ENCODE data around the gene LHPP.
A peak's percentile ranks its signal among the peaks of the same experiment; 100 is the strongest.

The LHPP gene

DNA sequence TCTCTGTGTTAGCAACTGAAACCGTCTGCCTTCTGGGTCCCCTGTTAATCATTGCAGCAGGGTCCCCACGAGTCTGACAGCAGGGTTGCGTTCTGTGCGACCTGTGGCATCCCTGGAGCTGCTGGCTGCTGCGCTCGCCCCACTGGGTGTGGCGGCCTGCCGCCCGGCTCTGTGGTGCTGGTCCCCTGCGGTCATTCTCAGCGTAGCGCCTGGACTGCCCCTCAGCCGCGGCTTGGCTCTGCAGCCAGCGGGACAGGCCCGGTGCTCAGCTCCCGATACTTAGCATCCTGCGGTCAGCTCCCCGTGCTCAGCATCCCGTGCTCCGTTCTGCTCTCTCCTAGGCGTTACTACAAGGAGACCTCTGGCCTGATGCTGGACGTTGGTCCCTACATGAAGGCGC is 35.0 kb downstream of the LHPP start:
- ATAC-seq, result no peak
- no peak for DNase-seq

DNA sequence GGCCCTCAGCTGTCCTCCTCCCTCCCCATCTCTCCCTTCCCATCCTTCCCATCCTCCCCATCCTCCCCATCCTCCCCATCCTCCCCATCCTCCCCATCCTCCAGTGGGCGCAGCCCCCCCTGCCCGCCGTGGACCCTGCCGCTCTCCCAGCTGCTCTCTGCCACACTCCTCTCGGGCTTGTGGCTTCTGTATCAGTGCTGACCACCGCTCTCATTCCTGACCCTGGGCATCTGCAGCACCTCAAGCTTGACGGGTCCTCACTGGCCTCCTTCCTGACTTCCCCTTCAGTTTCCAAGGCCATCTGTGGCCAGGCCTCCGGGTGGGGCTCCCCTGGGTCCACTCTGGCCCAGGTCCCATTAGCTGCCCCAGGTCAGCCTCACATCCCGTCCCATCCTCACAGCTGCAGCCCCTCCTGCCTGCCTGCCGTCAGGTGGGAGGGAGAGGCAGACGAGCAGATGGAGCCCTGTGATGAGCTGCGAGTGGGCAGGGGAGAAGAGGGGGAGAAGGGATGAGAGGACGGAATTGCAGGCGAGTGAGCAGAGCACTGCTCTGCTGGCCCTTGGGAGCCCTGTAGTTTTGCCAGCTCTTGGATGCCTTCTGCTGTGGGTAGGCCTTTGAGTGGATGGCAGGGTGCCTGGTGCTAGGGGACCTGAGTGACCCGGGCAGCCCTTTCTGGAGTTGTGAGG is 35.7 kb downstream of the LHPP start:
- DNase-seq (no peak), ATAC-seq (no peak)

DNA sequence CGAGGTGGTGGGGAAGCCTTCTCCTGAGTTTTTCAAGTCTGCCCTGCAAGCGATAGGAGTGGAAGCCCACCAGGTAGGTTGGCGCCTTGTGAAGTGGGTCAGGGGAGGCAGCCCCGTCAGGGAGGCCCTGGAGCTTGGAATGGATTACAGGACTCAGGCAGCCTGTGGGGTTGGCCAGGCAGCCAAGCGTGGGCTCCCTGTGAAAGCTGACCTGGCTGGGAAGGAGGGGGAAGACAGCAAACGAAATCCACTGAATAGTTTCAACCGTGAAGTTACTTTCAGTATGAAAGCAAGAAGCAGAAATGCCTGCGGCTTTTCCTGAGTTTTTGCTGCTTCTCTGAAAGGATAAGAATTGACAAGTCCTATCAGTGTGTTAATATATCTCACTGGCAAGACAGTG is 36.4 kb downstream of the LHPP start:
- ATAC-seq (no peak), DNase-seq (no peak)

- no peak for ATAC-seq
- no peak for DNase-seq
Measured at GRCh38 chr10:124500757-124501156, 39.1 kb downstream of the LHPP start.

DNA sequence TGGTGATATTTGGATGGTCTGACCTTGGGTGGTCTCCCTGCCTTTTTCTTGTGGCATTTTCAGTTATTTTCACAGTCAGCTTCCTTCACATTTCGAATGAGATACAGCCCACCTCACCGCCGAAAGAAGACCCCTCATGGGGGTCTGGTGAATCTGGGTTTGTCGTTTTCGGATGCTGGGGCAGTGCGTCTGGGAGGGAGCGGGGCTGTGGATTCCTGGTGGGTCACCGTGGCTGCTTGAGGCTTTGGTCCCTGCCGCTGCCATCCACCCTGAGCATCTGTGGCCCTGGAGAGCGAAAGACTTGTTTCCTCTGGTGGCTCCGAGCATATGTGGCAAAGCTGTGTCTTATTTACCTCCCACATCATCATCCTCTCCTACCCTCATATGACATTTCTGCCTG is 43.1 kb downstream of the LHPP start:
- ATAC-seq (no peak), DNase-seq (no peak)

DNA sequence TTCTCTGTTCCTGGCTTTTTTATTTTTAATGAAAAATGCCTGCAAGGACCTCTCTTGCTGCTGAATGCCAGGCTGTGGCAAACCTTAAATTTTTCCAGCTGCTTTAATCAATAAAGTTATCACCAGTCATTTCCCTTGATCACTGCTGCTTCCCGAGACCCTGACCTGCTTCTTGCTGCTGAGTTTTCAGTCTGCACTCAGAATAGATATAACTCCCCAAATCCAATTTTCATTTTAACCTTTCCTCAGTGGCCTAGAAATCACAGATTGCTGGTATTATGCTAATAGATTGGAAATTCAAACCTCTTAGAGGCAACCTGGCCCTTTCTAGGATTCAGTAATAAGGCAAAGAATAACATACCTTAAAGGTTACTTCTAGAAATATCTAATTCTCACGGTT is 43.7 kb downstream of the LHPP start:
- DNase-seq (no peak), ATAC-seq (no peak)

DNA sequence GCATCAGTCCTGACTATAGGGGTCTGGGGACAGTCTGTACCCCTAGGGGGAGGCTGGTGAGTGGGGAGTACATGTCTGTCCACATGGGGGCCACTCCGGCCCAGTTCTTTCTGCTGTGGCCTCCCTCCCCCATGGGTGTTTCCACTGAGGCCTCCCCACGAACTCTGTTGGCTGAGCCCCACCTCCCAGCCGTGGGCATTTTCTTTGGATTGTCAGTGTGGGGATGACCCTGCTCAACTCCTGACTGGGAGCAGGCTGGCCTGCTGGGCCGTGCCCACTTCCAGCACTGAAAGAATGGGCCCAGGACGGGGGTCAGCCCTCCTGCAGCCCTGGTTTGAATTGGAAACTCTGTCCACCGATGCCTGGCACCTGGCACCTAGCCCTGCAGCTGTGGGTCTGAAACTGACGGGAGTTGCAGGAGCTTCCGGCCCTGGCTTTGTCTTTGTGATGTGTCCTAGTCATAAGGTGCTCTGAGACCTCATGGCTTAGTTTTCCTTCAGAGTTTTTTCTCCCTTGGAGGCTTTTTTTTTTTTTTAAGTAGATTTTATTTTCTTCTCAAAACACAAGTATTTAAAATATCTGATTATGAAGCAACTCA is 46.5 kb downstream of the LHPP start:
- ATAC-seq, result no peak

DNA sequence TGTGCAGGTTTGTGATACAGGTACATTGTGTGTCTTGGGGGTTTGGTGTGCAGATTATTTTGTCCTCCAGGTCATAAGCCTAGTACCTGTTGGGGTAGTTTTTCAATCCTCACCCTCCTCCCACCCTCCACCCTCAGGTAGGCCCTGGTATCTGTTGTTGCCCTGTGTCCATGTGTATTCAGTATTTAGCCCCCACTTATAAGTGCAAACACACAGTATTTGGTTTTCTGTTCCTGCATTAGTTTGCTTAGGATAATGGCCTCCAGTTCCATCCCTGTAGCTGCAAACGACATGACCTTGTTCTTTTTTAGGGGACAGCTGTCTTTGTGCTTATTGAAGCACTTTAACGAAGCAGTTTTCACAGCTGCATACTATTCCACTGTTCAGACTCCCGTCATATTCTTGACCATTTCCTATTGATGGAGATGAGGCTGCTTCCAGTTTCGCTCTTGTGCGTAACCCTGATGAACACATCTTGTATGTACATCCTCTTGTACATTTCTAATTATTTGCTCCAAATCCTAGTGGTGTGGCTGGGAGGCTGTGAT is 47.4 kb downstream of the LHPP start:
- ATAC-seq (no peak), DNase-seq (no peak)

More for the DNA sequence above, 46.5 kb downstream of the LHPP start:
- DNase-seq, result no peak

- ATAC-seq (no peak), DNase-seq (no peak)
Measured at GRCh38 chr10:124509880-124510632, 48.4 kb downstream of the LHPP start.

GRCh38 chr10:124510759-124511158 is 49.1 kb downstream of the LHPP start:
- no peak for DNase-seq
- no peak for ATAC-seq

GRCh38 chr10:124511205-124512039 is 49.8 kb downstream of the LHPP start:
- DNase-seq (no peak), ATAC-seq (peak; percentile 55)

DNA sequence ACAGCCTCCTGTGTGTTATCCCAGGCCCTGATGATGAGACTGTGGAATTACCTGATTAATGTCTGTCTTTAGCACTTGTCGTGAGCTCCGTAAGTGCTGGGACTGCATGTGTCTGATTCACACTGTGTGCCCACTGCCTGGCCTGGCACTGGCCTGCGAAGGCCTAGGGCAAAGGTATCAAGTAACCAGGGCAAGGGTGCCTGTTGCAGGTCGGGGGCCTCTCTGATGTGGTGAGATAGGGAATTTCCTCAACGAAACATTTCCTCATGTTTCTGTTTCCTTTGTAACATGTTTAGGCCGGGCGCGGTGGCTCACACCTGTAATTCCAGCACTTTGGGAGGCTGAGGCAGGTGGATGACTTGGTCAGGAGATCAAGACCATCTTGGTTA is 50.4 kb downstream of the LHPP start:
- DNase-seq (no peak), ATAC-seq (no peak)

DNA sequence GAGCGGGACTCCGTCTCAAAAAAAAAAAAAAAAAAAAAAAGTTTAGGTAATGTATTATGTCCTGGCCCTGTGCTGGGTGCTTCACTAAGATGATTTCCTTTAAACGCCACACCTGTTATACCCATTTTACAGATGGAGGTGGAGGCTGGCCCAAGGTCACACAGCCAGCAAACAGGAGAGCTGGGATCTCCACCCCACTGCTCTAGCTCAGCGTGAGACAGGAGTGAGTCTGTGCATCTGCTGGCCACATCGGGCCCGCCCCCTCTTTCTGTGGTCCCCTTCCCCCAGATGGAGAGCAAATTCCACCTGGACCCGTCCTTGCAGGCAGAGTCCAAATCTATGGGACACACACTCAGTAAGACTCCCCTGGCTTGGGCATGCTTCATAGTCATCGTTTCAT is 51.0 kb downstream of the LHPP start:
- DNase-seq, result no peak
- no peak for ATAC-seq

DNA sequence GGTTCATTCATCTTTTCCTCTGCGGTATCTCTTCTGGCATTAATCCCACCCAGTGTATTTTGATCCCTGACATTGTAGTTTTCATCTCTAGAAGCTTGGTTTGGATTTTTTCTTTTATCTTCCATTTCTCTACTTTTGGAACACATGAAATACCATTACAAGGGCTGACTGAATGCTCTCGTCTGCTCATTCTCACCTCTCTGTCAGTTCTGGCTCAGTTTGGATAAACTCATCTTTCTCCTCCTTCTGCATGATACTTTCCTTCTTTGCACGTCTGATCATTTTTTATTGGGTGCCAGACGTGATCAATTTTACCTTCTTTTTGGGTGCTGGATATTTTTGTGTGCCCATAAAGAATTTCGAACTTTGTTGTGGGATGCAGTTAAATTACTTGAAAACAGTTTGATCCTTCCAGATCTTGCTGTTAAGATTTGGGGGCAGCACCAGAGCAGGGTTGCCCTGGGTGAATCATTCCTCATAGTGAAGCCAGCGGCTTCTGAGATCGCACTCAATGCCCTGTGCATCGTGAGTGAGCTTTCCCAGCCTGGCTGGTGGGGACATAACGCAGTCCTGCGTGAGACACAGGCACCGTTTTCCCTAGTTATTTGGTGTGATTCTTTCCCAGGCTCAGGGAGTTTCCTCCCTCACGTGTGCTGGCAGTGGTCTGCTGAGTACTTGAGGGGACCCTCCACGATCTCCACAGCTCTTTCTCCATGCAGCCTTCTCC is 53.8 kb downstream of the LHPP start:
- ATAC-seq (no peak), DNase-seq (no peak)

- DNase-seq, result no peak
Measured at GRCh38 chr10:124516181-124516580, 54.6 kb downstream of the LHPP start.

GRCh38 chr10:124516746-124517397 is 55.2 kb downstream of the LHPP start:
- no peak for ATAC-seq
- DNase-seq, result no peak

More at GRCh38 chr10:124516181-124516580, 54.6 kb downstream of the LHPP start:
- no peak for ATAC-seq

DNA sequence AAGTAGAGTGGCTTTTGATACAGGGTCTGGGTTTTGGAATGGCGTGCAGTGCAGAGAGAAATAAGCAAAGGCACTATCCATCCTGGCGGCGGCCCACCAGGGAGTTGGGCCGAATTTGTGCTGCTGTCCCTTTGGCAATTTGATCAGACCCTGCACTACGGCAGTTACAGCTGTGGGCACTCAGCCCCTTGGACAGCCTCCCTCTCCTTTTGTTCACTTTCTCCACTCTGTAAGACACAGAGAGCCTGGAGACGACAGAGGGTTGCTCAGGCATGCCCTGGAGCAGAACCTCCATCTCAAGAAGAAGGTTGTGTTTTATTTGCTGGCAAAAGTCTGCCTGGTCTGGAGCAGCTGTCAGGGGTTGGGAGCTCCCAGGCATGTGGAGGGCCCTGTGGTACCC is 55.8 kb downstream of the LHPP start:
- DNase-seq (no peak), ATAC-seq (no peak)

DNA sequence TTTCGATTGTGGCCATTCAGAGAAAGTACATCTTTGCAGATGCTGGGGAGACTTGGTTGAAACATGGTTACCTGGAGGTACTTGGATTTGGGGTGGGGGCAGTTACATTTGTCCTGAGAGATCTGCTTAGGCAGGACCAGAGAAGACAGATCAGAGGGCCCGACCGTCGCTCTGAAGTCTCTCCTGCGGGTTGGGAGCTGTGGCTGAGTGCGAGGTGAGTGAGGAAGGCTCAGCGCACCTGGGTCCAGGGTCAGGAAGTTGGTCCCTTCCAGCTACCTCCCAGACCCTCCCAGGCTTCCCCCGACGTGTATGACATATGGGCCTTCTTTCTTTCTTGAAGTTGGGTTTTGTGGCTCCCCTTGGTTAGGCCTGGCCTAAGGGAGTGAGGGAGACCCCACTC is 56.3 kb downstream of the LHPP start:
- DNase-seq (no peak), ATAC-seq (no peak)

DNA sequence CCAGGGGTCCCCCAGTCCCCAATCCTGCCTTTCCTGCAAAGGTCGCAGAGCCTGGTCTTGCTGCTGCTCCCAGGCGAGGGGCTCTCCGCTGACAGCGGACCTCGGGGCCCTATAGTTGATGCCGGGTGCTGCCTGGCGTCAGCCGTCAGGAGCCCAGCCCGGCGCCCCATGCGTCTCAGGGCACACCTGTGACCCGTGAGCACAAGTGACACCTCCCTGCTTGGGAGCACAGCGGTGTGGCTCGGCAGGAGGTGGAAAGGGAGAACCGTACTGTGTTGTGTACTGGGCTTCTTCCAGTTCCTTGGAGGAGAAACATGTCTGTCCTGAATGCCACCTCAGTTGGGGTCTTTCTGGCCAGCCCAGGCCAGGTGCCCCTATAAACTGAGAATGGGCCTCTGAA is 56.7 kb downstream of the LHPP start:
- DNase-seq, result no peak
- no peak for ATAC-seq

- DNase-seq (no peak), ATAC-seq (no peak)
Measured at GRCh38 chr10:124520558-124521428, 59.2 kb downstream of the LHPP start.
